Adrenal gland (tissue), 5 donors: ENCODE data around the gene PDIA4.

Experiments
- CTCF ChIP-seq, 6 experiments: fragments of 450-650 bp in 4 of 6; fragments of 200-600 bp in 2 of 6; sonication (generic) in 1 of 6; IDR thresholded peaks; 1 replicate in 5 of 6; 2 replicates in 1 of 6; pipeline versions ENCODE4 v1.5.1 to v1.8.0; 2016 to 2021; ENCODE audit warnings: antibody characterized with exemption in 6 of 6, mild to moderate bottlenecking in 2 of 6, moderate library complexity in 1 of 6
- POLR2A ChIP-seq, 2 donors: fragments of 450-650 bp; IDR thresholded peaks; one replicate each; pipeline ENCODE4 v1.6.1; 2017; ENCODE audit warnings: antibody characterized with exemption in 2 of 2, mild to moderate bottlenecking in 2 of 2, moderate library complexity in 1 of 2
- donor health status: DM: no; HTN: no; CAD: no.

- TF ChIP-seq CTCF (IDR thresholded peaks at IDR 0.05) (no peak), POLR2A (IDR thresholded peaks at IDR 0.05) (no peak)
Measured at GRCh38 chr7:148982654-148983199, 45.6 kb downstream of the PDIA4 start.
